ENCODE results near the gene ROBO1.

Gene ROBO1

DNA sequence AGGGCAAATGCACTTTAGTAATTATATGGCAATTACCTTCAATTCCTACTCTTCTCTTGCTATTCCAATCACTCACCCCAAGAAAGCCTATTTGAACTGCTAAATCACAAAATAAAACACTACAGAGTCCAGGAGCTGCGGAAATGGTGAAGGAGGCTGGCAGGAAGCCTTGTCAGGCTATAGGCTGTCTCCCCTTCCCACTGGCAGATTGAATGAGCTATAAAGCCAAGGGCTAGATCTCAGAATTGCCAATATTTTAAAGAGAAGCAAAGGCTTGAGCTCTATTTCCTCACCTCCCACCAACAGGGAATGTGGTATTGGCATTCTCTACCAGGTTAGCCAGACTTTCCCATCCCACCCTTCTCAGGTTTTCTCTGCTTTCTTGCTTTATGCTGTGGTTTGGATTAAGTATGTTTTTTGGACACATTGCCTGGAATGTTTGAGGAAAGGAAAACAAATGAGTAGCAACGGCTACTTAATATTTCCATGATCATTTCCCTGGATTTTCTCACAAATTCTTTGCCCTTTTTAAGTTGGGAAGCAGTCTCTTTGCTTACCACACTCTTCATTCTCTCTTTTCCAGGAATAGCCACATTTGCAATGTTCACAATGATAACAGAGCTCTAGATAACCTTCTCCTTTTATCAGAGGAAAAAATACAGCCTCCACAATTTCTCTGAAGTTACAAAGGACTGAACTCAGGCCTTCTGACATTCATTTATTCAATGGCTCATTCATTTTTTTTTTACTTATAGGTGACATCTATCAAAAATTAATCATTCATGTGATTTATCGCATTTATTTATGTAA is 1125.4 kb downstream of the ROBO1 start:
- no peak for DNase-seq (ENCODE audit: low spot score)
- Histone ChIP-seq H3K4me3 (no peak overlapping the region), H3K27ac (no peak overlapping the region)
- TF ChIP-seq CTCF (IDR thresholded peaks at IDR 0.05), result no peak

- no peak for TF ChIP-seq CTCF (IDR thresholded peaks at IDR 0.05)
- no peak overlapping the region for H3K4me3 ChIP-seq
- H3K27ac ChIP-seq, result no peak overlapping the region
- DNase-seq (ENCODE audit: low spot score), result no peak
Observed at GRCh38 chr3:78641703-78642102, 1126.1 kb downstream of the ROBO1 start.

- no peak for TF ChIP-seq CTCF (IDR thresholded peaks at IDR 0.05)
- H3K27ac ChIP-seq, result no peak overlapping the region
- no peak for DNase-seq (ENCODE audit: low spot score)
- H3K4me3 ChIP-seq, result no peak overlapping the region
Observed at GRCh38 chr3:78634316-78634715, 1133.5 kb downstream of the ROBO1 start.

DNA sequence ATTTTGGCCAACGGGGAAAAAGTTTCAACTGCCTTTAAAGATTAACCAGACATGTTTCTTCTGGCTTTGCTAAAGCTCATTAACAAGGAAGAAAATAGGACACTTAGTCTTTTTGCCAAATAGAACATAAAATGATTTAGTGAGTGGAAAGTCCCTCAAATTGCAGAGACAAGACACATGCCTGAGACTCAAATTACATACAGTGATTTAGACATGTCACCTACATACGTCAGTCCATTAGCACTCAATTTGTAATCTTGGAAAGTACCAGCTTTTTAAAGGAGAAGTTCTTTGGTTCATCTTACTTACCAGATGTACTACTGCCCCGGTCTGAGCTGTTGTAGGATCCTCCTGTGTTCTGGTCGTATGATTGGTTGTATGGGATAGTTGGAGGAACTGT is 1134.2 kb downstream of the ROBO1 start:
- no peak for TF ChIP-seq CTCF (IDR thresholded peaks at IDR 0.05)
- Histone ChIP-seq H3K27ac (no peak overlapping the region), H3K4me3 (no peak overlapping the region)
- no peak for DNase-seq (ENCODE audit: low spot score)

GRCh38 chr3:78632925-78633553 is 1134.8 kb downstream of the ROBO1 start:
- no peak overlapping the region for H3K27ac ChIP-seq
- DNase-seq (ENCODE audit: low spot score), result no peak
- H3K4me3 ChIP-seq, result no peak overlapping the region
- no peak for TF ChIP-seq CTCF (IDR thresholded peaks at IDR 0.05)

- Histone ChIP-seq H3K4me3 (no peak overlapping the region), H3K27ac (no peak overlapping the region)
- no peak for DNase-seq (ENCODE audit: low spot score)
- no peak for TF ChIP-seq CTCF (IDR thresholded peaks at IDR 0.05)
Observed at GRCh38 chr3:78629544-78629943, 1138.3 kb downstream of the ROBO1 start.

Measured in coronary artery (tissue), 2 donors.